NCI-H510A treated with DMSO at 0.1 percent for 48 hours (cell line): ENCODE measurements around the gene MMP17.
A peak's percentile ranks its signal among the peaks of the same experiment; 100 is the strongest.

Experiments used
- DNase-seq: peaks from one replicate; lab custom pipeline; 2025; lab: John Stamatoyannopoulos, UW

The MMP17 gene

GRCh38 chr12:131894981-131895639, 66.9 kb downstream of the MMP17 start:
- no peak for DNase-seq

GRCh38 chr12:131895640-131896079, 67.5 kb downstream of the MMP17 start:
- DNase-seq, result no peak

GRCh38 chr12:131896080-131896810, 68.1 kb downstream of the MMP17 start:
- peak; percentile 80 for DNase-seq

GRCh38 chr12:131896811-131897270, 68.6 kb downstream of the MMP17 start:
- no peak for DNase-seq

GRCh38 chr12:131897276-131897675, 69.1 kb downstream of the MMP17 start:
- DNase-seq, result no peak

GRCh38 chr12:131897875-131898274, 69.7 kb downstream of the MMP17 start:
- DNase-seq, result no peak

GRCh38 chr12:131900397-131900796, 72.2 kb downstream of the MMP17 start:
- peak; percentile 47 for DNase-seq
